ENCODE results near the gene GABBR2. TPM values are rescaled to one million over a fixed set of nuclear protein-coding genes. Genes with fewer than 3 reads are reported as not detected.

Gene GABBR2
- total RNA-seq, 1 experiment from 2014 or later, result 0.76 TPM

GRCh38 chr9:98460704-98461103, 248.0 kb downstream of the GABBR2 start:
- Histone ChIP-seq H3K9me3 (ENCODE audit: insufficient read depth, low read depth) (peaks cover 17% of the 10 kb centered on the region), H3K79me2 (ENCODE audit: low read depth) (no peaks in the 10 kb centered on the region), H3K4me1 (replicated peaks; ENCODE audit: insufficient read depth) (no peaks in the 10 kb centered on the region), H3K9me2 (ENCODE audit: insufficient read depth) (no peaks in the 10 kb centered on the region), H4K20me1 (ENCODE audit: insufficient read depth) (no peaks in the 10 kb centered on the region), H2AFZ (no peak overlapping the region), H3F3A (ENCODE audit: insufficient read depth, low read depth) (no peaks in the 10 kb centered on the region), H3K36me3 (ENCODE audit: low read depth) (no peaks in the 10 kb centered on the region), H3K27me3 (ENCODE audit: insufficient read depth, low read depth) (no peaks in the 10 kb centered on the region), H3K4me3 (no peak overlapping the region), H3K4me2 (no peak overlapping the region), H3K27ac (no peak overlapping the region)
- ChIA-PET CTCF (no interaction called here), POLR2A (ENCODE audit: unreplicated experiment) (no interaction called here)
- TF ChIP-seq EZH2 (IDR thresholded peaks at IDR 0.05; ENCODE audit: low read depth) (no peak), CTCF (conservative IDR thresholded peaks at IDR 0.05) (no peak)
- DNase-seq, result no peak
- intact Hi-C loops (cut with micrococcal nuclease; ENCODE audit: unreplicated experiment), result no loop called here
- no TSS peak for BruUV-seq (replicated peaks)

GRCh38 chr9:98457726-98458370, 250.9 kb downstream of the GABBR2 start:
- ChIA-PET POLR2A (ENCODE audit: unreplicated experiment) (no interaction called here), CTCF (no interaction called here)
- intact Hi-C loops (cut with micrococcal nuclease; ENCODE audit: unreplicated experiment), result no loop called here
- no peak for TF ChIP-seq CTCF (conservative IDR thresholded peaks at IDR 0.05)
- TF ChIP-seq EZH2 (IDR thresholded peaks at IDR 0.05; ENCODE audit: low read depth), result no peak
- Histone ChIP-seq H2AFZ (no peak overlapping the region), H3K4me3 (no peak overlapping the region), H4K20me1 (ENCODE audit: insufficient read depth) (no peaks in the 10 kb centered on the region), H3K4me1 (replicated peaks; ENCODE audit: insufficient read depth) (no peaks in the 10 kb centered on the region), H3K79me2 (ENCODE audit: low read depth) (no peaks in the 10 kb centered on the region), H3F3A (ENCODE audit: insufficient read depth, low read depth) (no peaks in the 10 kb centered on the region), H3K4me2 (no peak overlapping the region), H3K36me3 (ENCODE audit: low read depth) (no peaks in the 10 kb centered on the region), H3K27me3 (ENCODE audit: insufficient read depth, low read depth) (no peaks in the 10 kb centered on the region), H3K9me3 (ENCODE audit: insufficient read depth, low read depth) (peaks cover 17% of the 10 kb centered on the region), H3K27ac (no peak overlapping the region), H3K9me2 (ENCODE audit: insufficient read depth) (no peaks in the 10 kb centered on the region)
- DNase-seq, result no peak
- no TSS peak for BruUV-seq (replicated peaks)

GRCh38 chr9:98456156-98456613, 252.6 kb downstream of the GABBR2 start:
- H2AFZ ChIP-seq, result no peak overlapping the region

More at GRCh38 chr9:98456156-98456613, 252.6 kb downstream of the GABBR2 start:
- Histone ChIP-seq H3K4me3 (no peak overlapping the region), H3K4me2 (no peak overlapping the region), H3F3A (ENCODE audit: insufficient read depth, low read depth) (no peaks in the 10 kb centered on the region), H3K27me3 (ENCODE audit: insufficient read depth, low read depth) (no peaks in the 10 kb centered on the region), H4K20me1 (ENCODE audit: insufficient read depth) (no peaks in the 10 kb centered on the region), H3K9me2 (ENCODE audit: insufficient read depth) (no peaks in the 10 kb centered on the region), H3K36me3 (ENCODE audit: low read depth) (no peaks in the 10 kb centered on the region), H3K9me3 (ENCODE audit: insufficient read depth, low read depth) (peaks cover 7% of the 10 kb centered on the region), H3K4me1 (replicated peaks; ENCODE audit: insufficient read depth) (no peaks in the 10 kb centered on the region), H3K27ac (no peak overlapping the region), H3K79me2 (ENCODE audit: low read depth) (no peaks in the 10 kb centered on the region)
- ChIA-PET CTCF (no interaction called here), POLR2A (ENCODE audit: unreplicated experiment) (interaction anchor here (0.5 kb wide), 1 partner anchor 33 kb away, joined by 3 read pairs; no protein-coding TSS in a partner anchor)
- intact Hi-C loops (cut with micrococcal nuclease; ENCODE audit: unreplicated experiment), result no loop called here
- no peak for DNase-seq
- no peak for TF ChIP-seq CTCF (conservative IDR thresholded peaks at IDR 0.05)
- TF ChIP-seq EZH2 (IDR thresholded peaks at IDR 0.05; ENCODE audit: low read depth), result no peak
- BruUV-seq (replicated peaks), result no TSS peak
